CD14-positive monocyte (primary cell): Measurements from ENCODE around the gene DPH5. TPM values are rescaled to one million over a fixed set of nuclear protein-coding genes. Genes with fewer than 3 reads are reported as not detected.

Source experiments
- DNase-seq, 3 donors: peaks; one replicate each; pipeline ENCODE4 v3.0.0-alpha.2; 2011 to 2022
- H2AFZ ChIP-seq: 2 replicates; pipeline ENCODE4 v1.6.0; 2012; ENCODE audit warnings: mild to moderate bottlenecking, low read depth, low read length, inconsistent platforms; ENCODE audit not compliant: insufficient read depth, poor library complexity, severe bottlenecking
- H3K27ac ChIP-seq, 2 donors: 1 replicate in 1 of 2; 2 replicates in 1 of 2; pipeline ENCODE4 v1.5.1; 2012 to 2013; ENCODE audit warnings: low read length in 2 of 2, control low read depth in 1 of 2, inconsistent platforms in 1 of 2, low read depth in 1 of 2, mild to moderate bottlenecking in 1 of 2
- H3K27me3 ChIP-seq, 2 donors: one replicate each; pipeline versions ENCODE4 v1.6.0 to v1.6.1; 2011 to 2013; ENCODE audit warnings: low read length in 2 of 2; ENCODE audit not compliant: control insufficient read depth in 2 of 2, insufficient read depth in 2 of 2
- H3K36me3 ChIP-seq, 2 donors: replicated peaks in 1 of 2; 1 replicate in 1 of 2; 2 replicates in 1 of 2; pipeline versions ENCODE4 v1.5.1 to v1.6.1; 2012 to 2013; ENCODE audit warnings: low read length in 2 of 2, control low read depth in 1 of 2, inconsistent platforms in 1 of 2, mild to moderate bottlenecking in 1 of 2; ENCODE audit not compliant: insufficient read depth in 2 of 2, control insufficient read depth in 1 of 2
- H3K4me1 ChIP-seq, 2 donors: 1 replicate in 1 of 2; 2 replicates in 1 of 2; pipeline versions ENCODE4 v1.5.1 to v1.6.1; 2012 to 2013; ENCODE audit warnings: low read length in 2 of 2, control low read depth in 1 of 2, inconsistent platforms in 1 of 2, mild to moderate bottlenecking in 1 of 2, moderate library complexity in 1 of 2; ENCODE audit not compliant: insufficient read depth in 2 of 2, control insufficient read depth in 1 of 2
- H3K4me2 ChIP-seq: replicated peaks from 2 replicates; pipeline ENCODE3; 2012; ENCODE audit warnings: low read length, moderate library complexity, mild to moderate bottlenecking; ENCODE audit not compliant: poor library complexity, severe bottlenecking; ENCODE audit errors: extremely low read depth
- H3K4me3 ChIP-seq, 3 experiments: fragments of 200-600 bp in 1 of 3; sonication (generic) in 1 of 3; replicated peaks in 1 of 3; 1 replicate in 2 of 3; 2 replicates in 1 of 3; pipeline ENCODE4 v1.5.1; 2011 to 2013; ENCODE audit warnings: low read length in 3 of 3, mild to moderate bottlenecking in 3 of 3, control low read depth in 2 of 3, low read depth in 2 of 3, inconsistent platforms in 1 of 3, moderate library complexity in 1 of 3
- H3K79me2 ChIP-seq: 2 replicates; pipeline ENCODE4 v1.6.0; 2012; ENCODE audit warnings: mild to moderate bottlenecking, control low read depth, inconsistent platforms, low read length, moderate library complexity; ENCODE audit not compliant: insufficient read depth
- H3K9ac ChIP-seq: 2 replicates; pipeline ENCODE4 v1.6.0; 2017; ENCODE audit warnings: low read length, mild to moderate bottlenecking; ENCODE audit not compliant: insufficient read depth, poor library complexity, severe bottlenecking
- H3K9me3 ChIP-seq, 2 donors: replicated peaks in 1 of 2; 1 replicate in 1 of 2; 2 replicates in 1 of 2; pipeline versions ENCODE4 v1.5.1 to v1.6.1; 2012 to 2013; ENCODE audit warnings: low read length in 2 of 2, control low read depth in 1 of 2; ENCODE audit not compliant: control insufficient read depth in 1 of 2, insufficient read depth in 1 of 2
- H4K20me1 ChIP-seq: 2 replicates; pipeline ENCODE4 v1.6.0; 2012; ENCODE audit warnings: mild to moderate bottlenecking, low read length, control low read depth, moderate library complexity; ENCODE audit not compliant: insufficient read depth
- H3K27ac Mint-ChIP-seq, 7 donors: one replicate each; pipeline ENCODE4 v1.8.0; 2020; ENCODE audit warnings: mild to moderate bottlenecking in 7 of 7, mixed read lengths in 7 of 7, moderate library complexity in 6 of 7, inconsistent platforms in 2 of 7
- H3K27me3 Mint-ChIP-seq, 3 donors: one replicate each; pipeline ENCODE4 v1.8.0; 2021 to 2022; ENCODE audit warnings: low read depth in 3 of 3, mild to moderate bottlenecking in 3 of 3, mixed read lengths in 3 of 3, moderate library complexity in 3 of 3, inconsistent platforms in 1 of 3
- H3K36me3 Mint-ChIP-seq, 2 donors: one replicate each; pipeline ENCODE4 v1.8.0; 2020; ENCODE audit warnings: mixed read lengths in 2 of 2, inconsistent platforms in 1 of 2, mild to moderate bottlenecking in 1 of 2
- H3K4me1 Mint-ChIP-seq: one replicate; pipeline ENCODE4 v1.8.0; 2020; ENCODE audit warnings: mild to moderate bottlenecking, mixed read lengths
- H3K4me3 Mint-ChIP-seq, 2 donors: one replicate each; pipeline ENCODE4 v1.8.0; 2020; ENCODE audit warnings: mild to moderate bottlenecking in 2 of 2, mixed read lengths in 2 of 2, moderate library complexity in 1 of 2
- H3K9me3 Mint-ChIP-seq, 7 donors: one replicate each; pipeline ENCODE4 v1.8.0; 2020 to 2022; ENCODE audit warnings: mixed read lengths in 7 of 7, mild to moderate bottlenecking in 6 of 7, moderate library complexity in 6 of 7, inconsistent platforms in 2 of 7
- WGBS: methylation state at CpG from one replicate; pipeline ENCODE4 v1.1.5; 2013; ENCODE audit warnings: missing lambda C conversion rate; ENCODE audit not compliant: insufficient coverage; 5-methylcytosine and 5-hydroxymethylcytosine counted together
- intact Hi-C, 2 donors: fragments of 100-400 bp; cut with micrococcal nuclease; formaldehyde crosslinking; loops; one replicate each; pipeline versions ENCODE4 v1.15.0 to v1.15.1; 2023
- polyA plus RNA-seq, 3 donors: library from polyadenylated mRNA; depleted of rRNA in 1 of 3; unstranded in 2 of 3; stranded (reverse) in 1 of 3; fragments of 300-500 nt in 2 of 3; fragments of >200 nt in 1 of 3; fragmentation: Illumina TruSeq in 2 of 3; gene quantifications; 1 replicate in 2 of 3; 2 replicates in 1 of 3; pipeline ENCODE4 v1.2.3, GENCODE V29; 2012 to 2021
- TF ChIP-seq, protein P1 (sequence below): fragments of 200-600 bp; IDR thresholded peaks from one replicate; pipeline ENCODE4 v1.8.0; 2022; ENCODE audit warnings: antibody characterized with exemption, mild to moderate bottlenecking

Gene DPH5
- polyA plus RNA-seq, 3 donors, result 10.3 to 14.3 (median 12.0) TPM

DNA sequence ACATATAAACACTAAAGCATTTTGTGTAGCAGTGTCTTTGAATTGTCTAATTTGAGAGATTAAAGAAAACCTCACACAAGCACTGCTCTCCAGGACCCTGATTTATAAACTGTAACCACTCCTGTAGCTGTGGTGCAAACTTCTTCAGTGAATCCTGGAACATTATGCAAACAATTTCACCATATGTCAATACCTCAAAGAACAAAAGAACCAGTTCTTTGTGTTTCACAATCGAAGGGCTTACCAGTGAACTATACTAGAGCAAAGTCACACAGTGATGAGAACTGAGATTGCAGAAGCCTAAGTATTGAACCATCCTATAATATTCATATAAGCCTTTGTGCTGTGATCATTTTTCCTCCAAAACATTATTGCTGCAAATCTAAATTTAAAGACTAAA is 21.5 kb downstream of the DPH5 start:
- intact Hi-C loops, result no loop called here

DNA sequence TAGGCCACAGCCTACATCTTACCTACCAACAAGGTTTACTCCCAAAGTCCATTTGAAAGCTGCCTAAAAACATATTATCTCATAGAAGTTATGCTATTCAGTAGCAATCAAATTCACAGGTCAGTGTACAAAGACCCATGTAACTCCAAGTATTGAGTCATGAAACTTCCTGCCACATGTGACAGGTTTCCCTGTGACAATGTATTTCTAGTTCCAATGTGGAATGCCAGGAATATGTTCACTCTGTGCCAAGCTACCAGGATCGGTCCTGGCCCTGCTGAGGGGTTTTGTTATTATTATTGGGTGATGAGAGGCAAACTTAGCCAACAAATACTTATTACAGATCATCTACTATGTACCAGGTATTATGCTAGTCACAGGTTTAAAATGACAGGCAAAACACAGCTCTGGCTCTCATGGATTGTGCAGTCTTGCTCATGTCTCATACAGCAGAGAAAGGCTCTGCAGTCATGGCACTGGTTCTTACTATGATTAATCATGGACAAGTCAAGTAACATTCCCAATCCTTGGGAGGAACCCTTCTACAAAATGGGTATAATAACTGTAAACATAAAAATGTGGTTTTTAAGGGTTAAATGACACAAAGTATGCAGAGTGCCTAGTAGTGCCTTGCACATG is 22.5 kb downstream of the DPH5 start:
- peak overlapping the region in 1 of 2 donors; percentile 27 for H3K27ac ChIP-seq
- DNase-seq, result peak in 2 of 3 donors; percentile 15 to 37

More for the DNA sequence above, 21.5 kb downstream of the DPH5 start:
- H3K27ac ChIP-seq, result peak overlapping the region in 1 of 2 donors; percentile 67
- Mint-ChIP-seq H3K9me3 (no peaks in the 10 kb centered on the region), H3K27ac (peak overlapping the region; percentile 52 to 85 (median 60)), H3K4me3 (peak overlapping the region in 1 of 2 donors; percentile 15), H3K4me1 (peaks cover 51% of the 10 kb centered on the region), H3K36me3 (peaks cover 13 to 16% of the 10 kb centered on the region in 2 donors), H3K27me3 (peaks cover 0 to 1% (median 0%) of the 10 kb centered on the region in 3 donors)
- no peak overlapping the region for H2AFZ ChIP-seq
- no CpG with 5 or more reads among the region's 1 CpG for WGBS
- peaks cover 2 to 3% of the 10 kb centered on the region in 2 donors for H3K36me3 ChIP-seq
- peak overlapping the region; percentile 49 for H3K4me2 ChIP-seq
- H3K9me3 ChIP-seq, result no peaks in the 10 kb centered on the region
- H3K79me2 ChIP-seq, result no peaks in the 10 kb centered on the region
- no peaks in the 10 kb centered on the region for H4K20me1 ChIP-seq
- H3K9ac ChIP-seq, result peak overlapping the region; percentile 29
- no peaks in the 10 kb centered on the region for H3K27me3 ChIP-seq
- TF ChIP-seq, protein P1, sequence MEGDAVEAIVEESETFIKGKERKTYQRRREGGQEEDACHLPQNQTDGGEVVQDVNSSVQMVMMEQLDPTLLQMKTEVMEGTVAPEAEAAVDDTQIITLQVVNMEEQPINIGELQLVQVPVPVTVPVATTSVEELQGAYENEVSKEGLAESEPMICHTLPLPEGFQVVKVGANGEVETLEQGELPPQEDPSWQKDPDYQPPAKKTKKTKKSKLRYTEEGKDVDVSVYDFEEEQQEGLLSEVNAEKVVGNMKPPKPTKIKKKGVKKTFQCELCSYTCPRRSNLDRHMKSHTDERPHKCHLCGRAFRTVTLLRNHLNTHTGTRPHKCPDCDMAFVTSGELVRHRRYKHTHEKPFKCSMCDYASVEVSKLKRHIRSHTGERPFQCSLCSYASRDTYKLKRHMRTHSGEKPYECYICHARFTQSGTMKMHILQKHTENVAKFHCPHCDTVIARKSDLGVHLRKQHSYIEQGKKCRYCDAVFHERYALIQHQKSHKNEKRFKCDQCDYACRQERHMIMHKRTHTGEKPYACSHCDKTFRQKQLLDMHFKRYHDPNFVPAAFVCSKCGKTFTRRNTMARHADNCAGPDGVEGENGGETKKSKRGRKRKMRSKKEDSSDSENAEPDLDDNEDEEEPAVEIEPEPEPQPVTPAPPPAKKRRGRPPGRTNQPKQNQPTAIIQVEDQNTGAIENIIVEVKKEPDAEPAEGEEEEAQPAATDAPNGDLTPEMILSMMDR, result no peak
- DNase-seq, result peak; percentile 39 to 80 (median 59)
- H3K4me1 ChIP-seq, result peaks cover 38 to 58% of the 10 kb centered on the region in 2 donors
- H3K4me3 ChIP-seq, result peak overlapping the region in 1 of 3 experiments; percentile 41

More for the DNA sequence above, 22.5 kb downstream of the DPH5 start:
- H3K27ac Mint-ChIP-seq, result peak overlapping the region; percentile 9 to 86 (median 67)
- H3K4me3 Mint-ChIP-seq, result no peak overlapping the region
- Histone ChIP-seq H3K9me3 (no peaks in the 10 kb centered on the region), H3K27me3 (no peaks in the 10 kb centered on the region), H4K20me1 (no peaks in the 10 kb centered on the region), H3K79me2 (no peaks in the 10 kb centered on the region), H3K4me3 (no peak overlapping the region), H3K9ac (no peak overlapping the region), H3K4me2 (peak overlapping the region; percentile 17), H2AFZ (no peak overlapping the region), H3K4me1 (peaks cover 38 to 58% of the 10 kb centered on the region in 2 donors), H3K36me3 (peaks cover 3 to 6% of the 10 kb centered on the region in 2 donors)
- H3K36me3 Mint-ChIP-seq, result peaks cover 12 to 14% of the 10 kb centered on the region in 2 donors
- no peaks in the 10 kb centered on the region for H3K9me3 Mint-ChIP-seq
- H3K4me1 Mint-ChIP-seq, result peaks cover 51% of the 10 kb centered on the region
- peaks cover 0 to 1% (median 0%) of the 10 kb centered on the region in 3 donors for H3K27me3 Mint-ChIP-seq
- no CpG with 5 or more reads among the region's 1 CpG for WGBS
- intact Hi-C loops, result no loop called here
- TF ChIP-seq, protein P1, result no peak
